Raji (cell line): Measurements from ENCODE around the gene TUBB2B.

Experiments used
- POLR2A ChIP-seq: IDR thresholded peaks from 2 replicates; pipeline ENCODE4 v1.6.1; 2011; ENCODE audit warnings: low read depth, low read length, control low read depth; ENCODE audit not compliant: insufficient read depth

Gene TUBB2B

DNA sequence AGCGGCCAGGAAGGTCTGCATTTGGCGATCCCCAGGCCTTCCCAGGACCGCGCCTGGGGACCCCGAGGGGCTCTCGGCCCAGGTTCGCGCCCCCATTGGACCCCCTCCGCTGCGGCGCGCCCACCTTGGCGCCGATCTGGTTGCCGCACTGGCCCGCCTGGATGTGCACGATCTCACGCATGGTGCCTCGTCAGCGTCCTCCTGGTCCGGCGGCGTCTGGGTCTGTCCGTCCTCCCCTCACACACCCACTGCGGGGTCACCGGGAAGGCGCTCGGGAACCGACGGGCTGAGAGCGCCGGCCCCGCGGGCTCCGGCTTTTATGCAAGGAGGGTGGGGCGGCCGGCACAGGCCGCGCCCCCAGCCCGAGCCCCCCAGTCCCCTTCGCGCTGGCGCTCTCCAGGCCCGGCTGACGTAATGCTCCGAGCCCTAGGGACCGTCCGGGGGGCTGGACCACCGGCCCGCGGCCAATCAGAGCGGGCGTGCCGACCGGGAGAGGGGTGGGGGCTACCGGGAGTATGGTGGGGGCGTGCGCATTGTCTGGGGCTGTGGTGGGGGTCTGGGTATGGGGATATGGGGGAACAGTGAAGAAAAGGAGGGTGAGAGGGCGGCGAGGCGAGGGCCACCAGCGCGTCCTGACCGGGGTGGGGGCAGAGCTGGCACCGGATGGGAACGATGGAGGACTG lies at the start of gene TUBB2B:
Gene TUBB2B (minus strand): TSS at position 291 of the 683 bp plus-strand sequence. CDS start 110 bp downstream, at position 181.
- TF ChIP-seq POLR2A: no peak

DNA sequence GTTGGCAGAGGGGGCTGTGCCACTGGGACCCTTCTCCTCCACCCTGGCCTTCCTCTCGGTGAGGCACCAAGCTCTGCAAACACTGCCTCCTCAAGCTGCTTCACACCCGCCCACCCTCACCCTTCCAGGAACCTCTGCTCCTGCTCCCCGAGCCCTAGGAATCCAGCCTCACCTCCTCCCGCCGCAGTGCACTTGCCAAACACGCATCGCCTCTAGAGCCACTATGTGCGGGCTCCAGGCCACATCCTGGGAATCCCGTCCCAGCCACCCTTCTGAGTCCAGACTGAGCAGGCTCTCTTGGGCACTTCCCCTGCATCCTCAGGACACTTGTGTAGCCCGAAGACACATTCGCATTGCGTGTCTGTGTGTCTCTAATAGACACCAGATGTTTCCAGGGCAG lies 49.8 kb upstream of the TUBB2B start:
- TF ChIP-seq POLR2A: no peak

DNA sequence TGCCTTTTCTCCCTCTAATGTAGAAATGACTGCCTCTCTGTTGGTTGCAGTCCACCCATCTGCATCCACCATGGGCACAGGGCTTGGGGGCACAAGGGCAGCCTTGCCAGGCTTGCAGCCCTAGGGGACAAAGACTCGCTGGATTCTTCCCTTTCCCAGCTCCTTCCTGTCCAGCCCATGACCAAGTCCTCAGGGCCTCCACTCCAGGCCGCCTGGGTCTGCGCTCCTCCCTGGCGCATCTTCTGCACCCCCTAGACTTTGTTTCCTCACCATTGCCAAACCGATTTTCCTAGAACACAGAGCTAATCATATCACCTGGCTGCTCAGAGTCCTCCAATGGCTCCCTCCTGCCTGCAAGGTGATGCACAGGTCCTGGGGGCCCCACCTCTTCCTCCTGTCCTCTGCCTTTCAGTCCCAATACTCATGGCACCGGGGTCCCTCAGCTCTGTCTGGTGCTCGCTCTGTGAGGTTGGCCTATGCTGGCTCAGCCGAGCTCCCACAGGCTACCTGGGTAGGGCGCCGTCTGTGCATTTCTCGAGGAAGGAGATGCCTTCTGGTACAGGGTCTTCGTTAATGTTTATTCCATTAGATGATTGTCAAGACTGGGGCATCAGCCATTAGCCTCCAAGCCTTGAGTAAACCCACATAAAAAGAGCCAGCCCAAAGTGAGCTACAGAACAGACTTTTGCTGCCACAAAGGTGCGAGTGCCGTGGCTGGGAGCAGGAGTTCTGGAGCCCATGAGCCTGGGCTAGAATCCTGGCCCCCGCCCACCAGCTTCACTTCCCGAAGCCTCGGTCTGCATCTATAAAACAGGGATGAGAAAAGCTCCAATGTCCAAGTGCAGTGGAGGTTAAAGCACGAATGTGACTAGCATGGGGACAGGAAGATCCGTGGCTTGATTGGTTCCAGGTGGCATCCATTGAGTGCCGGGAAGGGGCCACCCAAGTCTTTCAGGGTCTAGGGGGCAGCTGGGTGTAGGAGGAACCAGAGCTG lies 49.0 kb upstream of the TUBB2B start:
- no peak for TF ChIP-seq POLR2A

DNA sequence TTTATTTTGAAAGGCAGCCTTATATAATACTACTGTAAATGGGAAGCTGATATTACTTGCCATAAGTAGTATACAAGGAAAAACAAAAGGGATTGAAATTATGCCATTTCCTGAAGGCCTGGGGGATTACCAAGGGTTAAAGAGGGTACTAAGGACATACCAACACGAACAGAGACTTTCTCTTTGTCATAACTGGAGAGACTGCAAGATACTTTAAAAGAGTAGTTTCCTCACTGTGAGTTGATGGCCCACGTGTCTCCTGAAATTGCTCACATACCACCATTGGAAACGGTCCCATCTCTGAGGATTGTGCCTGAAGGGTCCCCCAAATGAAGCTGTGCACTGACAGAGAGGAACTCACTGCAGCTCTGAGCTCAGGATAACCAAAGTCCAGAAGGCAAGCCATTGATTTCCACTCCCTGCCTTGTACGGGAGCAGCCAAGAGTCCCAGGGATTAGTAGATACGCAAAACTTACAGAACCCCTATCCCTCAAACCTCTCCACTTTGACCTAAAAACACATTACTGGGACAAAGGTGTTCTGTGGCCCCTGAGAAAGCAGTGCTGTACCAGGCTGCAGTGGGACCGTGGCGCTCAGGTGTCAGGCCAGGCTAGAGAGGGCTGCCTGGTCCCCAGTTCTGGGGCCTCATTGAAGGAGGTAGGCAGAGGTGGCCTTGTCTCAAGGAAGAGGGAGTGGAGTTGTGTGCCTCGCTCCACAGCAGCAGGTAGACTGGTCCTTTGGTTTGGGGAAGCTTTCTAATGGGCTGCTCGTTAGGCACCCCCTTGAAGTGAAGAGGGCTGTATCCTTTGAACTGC lies 46.5 kb upstream of the TUBB2B start:
- no peak for TF ChIP-seq POLR2A

DNA sequence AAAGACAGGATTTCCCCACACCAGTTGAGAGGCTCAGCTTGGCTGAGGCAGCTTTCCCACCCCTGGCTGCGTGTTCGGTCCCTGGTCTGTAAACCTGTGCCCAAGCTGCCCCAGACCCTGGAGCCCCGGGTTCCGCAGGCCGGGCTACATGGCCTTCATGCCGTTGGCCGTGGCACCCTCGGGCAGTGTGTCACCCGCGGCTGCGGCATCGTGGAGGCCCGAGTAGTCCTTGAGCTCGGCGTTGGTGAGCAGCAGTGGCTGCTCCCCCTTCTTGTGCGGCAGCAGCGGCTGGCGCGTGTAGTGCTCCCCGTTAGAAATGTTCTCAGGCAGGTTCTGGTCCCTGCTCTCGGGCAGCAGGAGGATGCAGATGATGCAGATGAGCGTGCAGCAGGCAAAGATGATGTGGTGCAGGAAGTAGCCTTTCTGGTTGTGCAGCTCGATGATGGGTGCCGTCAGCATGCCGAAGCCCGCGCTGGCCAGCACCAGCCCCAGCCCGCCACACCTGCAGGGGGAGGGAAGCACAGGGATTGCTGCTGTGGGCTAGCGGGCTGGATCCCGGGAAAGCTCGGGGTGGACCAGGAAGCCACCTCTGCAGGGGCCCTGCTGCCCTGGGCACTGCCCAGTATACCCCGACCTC lies 45.6 kb upstream of the TUBB2B start:
- no peak for TF ChIP-seq POLR2A

DNA sequence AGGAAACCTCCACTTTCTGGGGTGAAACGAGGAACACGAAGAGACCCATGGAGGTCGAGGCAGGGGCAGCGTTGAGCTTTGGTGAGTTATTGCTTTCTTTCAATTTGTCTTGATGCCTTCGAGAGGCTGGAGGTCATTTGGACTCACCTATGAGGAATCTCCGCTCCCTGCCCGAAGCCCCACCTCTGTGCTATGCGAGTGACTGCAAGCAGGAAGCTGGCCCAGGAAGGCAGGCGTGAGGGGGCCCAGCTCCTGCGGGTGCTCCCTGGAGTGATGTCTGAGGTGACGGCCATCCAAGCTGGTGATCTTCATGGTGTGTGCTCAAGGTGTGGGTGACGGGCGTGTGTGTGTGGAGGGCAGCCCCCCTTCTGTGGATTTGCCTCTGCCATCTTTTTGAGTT lies 44.3 kb upstream of the TUBB2B start:
- no peak for TF ChIP-seq POLR2A

DNA sequence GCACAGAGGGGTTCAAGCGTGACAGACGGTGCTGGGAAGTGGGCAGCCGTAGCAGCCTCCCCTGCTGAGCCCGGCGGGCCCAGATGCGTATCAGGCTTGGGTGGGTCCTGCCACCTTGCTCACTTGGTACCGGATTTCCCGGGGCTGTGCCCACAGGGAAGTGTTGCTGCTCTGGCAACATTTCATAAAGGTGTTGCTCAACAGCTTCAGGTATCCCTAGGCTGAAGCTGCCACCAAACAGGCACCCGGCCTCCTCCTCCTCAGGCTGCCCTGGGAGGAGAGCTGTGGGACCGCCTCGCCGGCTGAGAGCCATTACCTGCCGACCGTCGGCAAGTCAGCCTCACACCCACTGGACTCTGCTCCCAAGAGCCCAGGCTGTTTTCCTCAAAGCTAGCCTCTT lies 42.8 kb upstream of the TUBB2B start:
- no peak for TF ChIP-seq POLR2A

GRCh38 chr6:3269281-3269975 lies 42.0 kb upstream of the TUBB2B start:
- TF ChIP-seq POLR2A: no peak

DNA sequence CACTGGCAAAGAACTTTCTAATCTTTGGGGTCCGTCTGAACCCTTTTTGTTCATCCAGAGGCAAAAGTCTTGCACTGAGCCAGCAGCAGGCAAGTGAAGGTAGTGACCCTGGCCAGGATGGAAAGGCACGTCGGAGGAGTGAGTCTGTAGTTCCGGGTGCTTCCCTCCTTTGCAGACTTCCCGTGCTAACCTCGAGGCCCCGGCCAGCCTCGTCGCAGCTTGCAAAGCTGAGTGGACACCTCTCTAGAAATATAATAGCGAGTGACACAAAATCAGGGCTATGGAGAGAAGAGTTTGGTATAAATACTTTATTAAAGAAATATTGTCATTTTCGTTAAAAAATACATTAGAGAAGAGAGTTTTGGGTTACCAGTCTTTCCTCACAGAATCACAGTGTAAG lies 41.2 kb upstream of the TUBB2B start:
- no peak for TF ChIP-seq POLR2A

GRCh38 chr6:3267162-3267561 lies 39.7 kb upstream of the TUBB2B start:
- TF ChIP-seq POLR2A: no peak

GRCh38 chr6:3266170-3266569 lies 38.7 kb upstream of the TUBB2B start:
- TF ChIP-seq POLR2A: no peak

DNA sequence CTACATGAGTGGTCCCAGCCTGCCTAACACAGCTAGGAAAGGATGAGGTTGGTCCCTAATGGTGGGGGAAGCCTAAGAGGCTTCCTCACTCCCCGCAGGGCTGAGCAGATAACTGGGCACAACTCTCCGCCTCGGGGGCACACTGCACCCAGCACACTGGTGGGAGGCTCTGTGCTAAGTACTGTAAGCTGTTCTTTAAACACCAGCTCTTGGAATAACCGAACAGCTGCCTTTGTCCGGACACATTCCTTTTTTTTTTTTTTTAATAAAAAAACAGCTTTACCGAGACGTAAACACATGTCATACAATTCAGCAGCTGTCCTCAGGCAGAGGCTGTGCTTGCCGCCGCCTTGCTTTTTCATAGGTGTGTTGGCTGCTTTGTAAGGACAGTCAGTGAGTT lies 38.2 kb upstream of the TUBB2B start:
- no peak for TF ChIP-seq POLR2A

DNA sequence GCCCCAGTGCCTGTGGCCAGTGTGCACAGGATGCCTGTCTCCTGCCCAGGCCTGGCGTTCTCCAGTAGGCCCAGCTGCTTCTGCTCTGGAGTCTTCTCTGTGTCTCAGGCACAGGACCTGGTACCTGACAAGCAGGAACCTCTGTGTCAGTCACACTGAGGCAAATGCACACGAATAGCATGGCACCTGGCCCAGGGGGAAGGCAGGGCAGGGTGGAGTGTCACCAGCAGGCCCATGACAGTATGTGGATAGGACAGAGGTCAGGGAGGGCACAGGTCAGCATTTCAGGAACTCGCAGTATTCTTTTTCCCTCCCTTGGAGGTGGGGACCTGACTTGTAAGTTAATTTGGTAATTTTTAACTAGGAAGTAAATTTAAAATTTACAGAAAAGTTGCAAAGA lies 36.9 kb upstream of the TUBB2B start:
- no peak for TF ChIP-seq POLR2A

DNA sequence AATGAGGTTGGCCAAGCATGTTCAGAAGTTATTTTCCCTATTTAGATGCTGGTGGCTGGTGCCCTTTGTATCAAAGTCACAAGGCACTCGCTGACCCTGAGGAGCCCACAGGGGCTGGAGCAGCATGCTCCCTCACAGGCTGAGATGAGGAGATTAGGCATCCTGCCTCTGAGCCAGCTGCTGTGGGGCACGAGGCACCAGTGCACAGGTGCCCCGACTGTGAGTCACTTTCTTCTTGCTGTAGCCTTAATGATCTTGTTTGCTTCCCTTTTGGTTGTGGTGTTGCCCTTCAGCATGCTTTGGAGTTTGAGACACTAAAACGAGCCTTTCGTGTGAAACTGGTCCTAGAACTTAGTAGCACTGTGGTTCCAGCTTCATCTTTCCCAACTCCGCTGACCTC lies 35.6 kb upstream of the TUBB2B start:
- no peak for TF ChIP-seq POLR2A
